IMR-90 (cell line): ENCODE results near the gene RHOB.
"Not testable (repeated sequence)": the region's sequence is repeated elsewhere in the genome, so short reads cannot be mapped to it uniquely, and the experiment has no call there.

Experiments
- BHLHE40 ChIP-seq: fragments of 150-350 bp; IDR thresholded peaks from 2 replicates; pipeline ENCODE4 v1.6.1; 2016; ENCODE audit warnings: mild to moderate bottlenecking, low read depth, low read length
- MAFK ChIP-seq: IDR thresholded peaks from 2 replicates; pipeline ENCODE4 v1.6.1; 2012; ENCODE audit warnings: low read depth, low read length, improper control_type of control experiment
- POLR2A ChIP-seq: IDR thresholded peaks from 2 replicates; pipeline ENCODE4 v1.6.1; 2012; ENCODE audit warnings: mild to moderate bottlenecking, low read depth, low read length
- RAD21 ChIP-seq: IDR thresholded peaks from 2 replicates; pipeline ENCODE4 v1.6.1; 2012; ENCODE audit warnings: low read length, improper control_type of control experiment
- TF ChIP-seq, protein P1 (sequence below): conservative IDR thresholded peaks from 2 replicates; pipeline ENCODE4 v1.5.1; 2012; ENCODE audit warnings: mild to moderate bottlenecking, low read depth, low read length, improper control_type of control experiment

DNA sequence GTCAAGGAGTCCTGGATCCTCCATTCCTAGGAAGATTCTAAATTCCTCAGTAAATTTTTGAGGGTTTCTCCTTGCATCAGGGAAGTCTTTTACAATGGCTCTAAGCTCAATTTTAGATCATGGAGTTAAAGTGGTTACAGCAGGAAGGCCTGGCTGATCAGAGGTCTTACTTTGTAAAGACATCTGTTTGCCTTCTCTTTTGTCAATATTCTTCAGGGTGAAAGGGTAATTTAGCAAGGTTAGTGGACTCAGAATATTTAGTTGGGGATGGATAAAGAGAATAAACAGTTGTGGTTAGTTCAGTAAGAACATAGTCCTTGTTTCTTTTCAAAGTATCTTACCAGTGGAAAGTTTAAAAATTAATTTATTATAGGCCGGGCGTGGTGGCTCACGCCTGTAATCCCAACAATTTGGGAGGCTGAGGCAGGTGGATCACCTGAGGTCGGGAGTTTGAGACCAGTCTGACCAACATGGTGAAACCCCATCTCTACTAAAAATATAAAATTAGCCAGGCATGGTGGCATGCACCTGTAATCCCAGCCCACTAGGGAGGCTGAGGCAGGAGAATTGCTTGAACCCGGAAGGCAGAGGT lies 29.5 kb upstream of the RHOB start:
- TF ChIP-seq, protein P1, sequence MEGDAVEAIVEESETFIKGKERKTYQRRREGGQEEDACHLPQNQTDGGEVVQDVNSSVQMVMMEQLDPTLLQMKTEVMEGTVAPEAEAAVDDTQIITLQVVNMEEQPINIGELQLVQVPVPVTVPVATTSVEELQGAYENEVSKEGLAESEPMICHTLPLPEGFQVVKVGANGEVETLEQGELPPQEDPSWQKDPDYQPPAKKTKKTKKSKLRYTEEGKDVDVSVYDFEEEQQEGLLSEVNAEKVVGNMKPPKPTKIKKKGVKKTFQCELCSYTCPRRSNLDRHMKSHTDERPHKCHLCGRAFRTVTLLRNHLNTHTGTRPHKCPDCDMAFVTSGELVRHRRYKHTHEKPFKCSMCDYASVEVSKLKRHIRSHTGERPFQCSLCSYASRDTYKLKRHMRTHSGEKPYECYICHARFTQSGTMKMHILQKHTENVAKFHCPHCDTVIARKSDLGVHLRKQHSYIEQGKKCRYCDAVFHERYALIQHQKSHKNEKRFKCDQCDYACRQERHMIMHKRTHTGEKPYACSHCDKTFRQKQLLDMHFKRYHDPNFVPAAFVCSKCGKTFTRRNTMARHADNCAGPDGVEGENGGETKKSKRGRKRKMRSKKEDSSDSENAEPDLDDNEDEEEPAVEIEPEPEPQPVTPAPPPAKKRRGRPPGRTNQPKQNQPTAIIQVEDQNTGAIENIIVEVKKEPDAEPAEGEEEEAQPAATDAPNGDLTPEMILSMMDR = not testable (repeated sequence)
- not testable (repeated sequence) for TF ChIP-seq POLR2A, RAD21, MAFK, BHLHE40
